Endothelial cell of umbilical vein (primary cell): ENCODE data around the gene GLYAT. TPM values are rescaled to one million over a fixed set of nuclear protein-coding genes. Genes with fewer than 3 reads are reported as not detected.
"Not testable (repeated sequence)": the region's sequence is repeated elsewhere in the genome, so short reads cannot be mapped to it uniquely, and the experiment has no call there.

Experiments
- BruUV-seq: library from RNA; stranded (reverse); fragments of 400-500 nt; replicated peaks from 2 replicates; lab custom pipeline; 2021; lab: Mats Ljungman, UMichigan
- CTCF ChIA-PET: fragments of 300-600, 350-600 bp; sonication (Branson Sonifier 250); formaldehyde crosslinking; loops from one replicate; lab custom pipeline; 2021; ENCODE audit warnings: antibody characterized with exemption, inconsistent platforms; lab: Charles Lee
- POLR2A ChIA-PET: fragments of 300-600, 350-600 bp; sonication (Branson Sonifier 250); formaldehyde crosslinking; loops from one replicate; lab custom pipeline; 2021; ENCODE audit warnings: antibody characterized with exemption, inconsistent platforms; lab: Charles Lee
- DNase-seq: peaks from one replicate; pipeline ENCODE4 v3.0.0-alpha.2; 2011; ENCODE audit warnings: low read depth, low spot score
- FAIRE-seq: peaks from 2 replicates; lab custom pipeline; 2011; peaks lifted over from hg19 to GRCh38; lab: Jason Lieb, UNC
- H2AFZ ChIP-seq: 2 replicates; pipeline ENCODE4 v1.6.0; 2012; ENCODE audit warnings: low read depth, low read length, control low read depth, inconsistent platforms
- H3K27ac ChIP-seq: 2 replicates; pipeline ENCODE4 v1.5.1; 2011; ENCODE audit warnings: low read depth, mild to moderate bottlenecking, control low read depth, low read length, moderate library complexity; ENCODE audit not compliant: insufficient read depth
- H3K27me3 ChIP-seq, 2 experiments: 2 replicates each; pipeline versions ENCODE4 v1.6.0 to v1.6.1; 2011; ENCODE audit warnings: low read length in 2 of 2, mixed read lengths in 1 of 2; ENCODE audit not compliant: control insufficient read depth in 2 of 2, insufficient read depth in 2 of 2
- H3K36me3 ChIP-seq, 2 experiments: 2 replicates in 1 of 2; 3 replicates in 1 of 2; pipeline ENCODE4 v1.5.1; 2011; ENCODE audit warnings: low read length in 2 of 2, mild to moderate bottlenecking in 1 of 2, moderate library complexity in 1 of 2; ENCODE audit not compliant: control insufficient read depth in 2 of 2, insufficient read depth in 2 of 2; ENCODE audit errors: extremely low read depth in 1 of 2
- H3K4me1 ChIP-seq: 3 replicates; pipeline ENCODE4 v1.5.1; 2011; ENCODE audit warnings: mild to moderate bottlenecking, low read length; ENCODE audit not compliant: control insufficient read depth, insufficient read depth; ENCODE audit errors: extremely low read depth
- H3K4me2 ChIP-seq: 2 replicates; pipeline ENCODE4 v1.6.1; 2011; ENCODE audit warnings: low read length, control low read depth, mixed read lengths; ENCODE audit not compliant: insufficient read depth
- H3K4me3 ChIP-seq, 3 experiments: fragments of 200-600 bp in 1 of 3; sonication (generic), shearing (Covaris generic) in 1 of 3; replicated peaks in 1 of 3; 2 replicates each; pipeline ENCODE4 v1.5.1; 2011 to 2016; ENCODE audit warnings: control low read depth in 3 of 3, low read length in 3 of 3, mild to moderate bottlenecking in 2 of 3, inconsistent platforms in 1 of 3, low read depth in 1 of 3, moderate library complexity in 1 of 3; ENCODE audit not compliant: insufficient read depth in 1 of 3
- H3K79me2 ChIP-seq: 2 replicates; pipeline ENCODE4 v1.6.0; 2012; ENCODE audit warnings: low read length, inconsistent platforms; ENCODE audit not compliant: control insufficient read depth, insufficient read depth
- H3K9ac ChIP-seq: replicated peaks from 2 replicates; pipeline ENCODE3; 2011; ENCODE audit warnings: low read length, control low read depth; ENCODE audit not compliant: insufficient read depth; ENCODE audit errors: extremely low read depth
- H3K9me1 ChIP-seq: replicated peaks from 3 replicates; pipeline ENCODE4 v1.6.0; 2011; ENCODE audit warnings: mild to moderate bottlenecking, low read length; ENCODE audit not compliant: control insufficient read depth, insufficient read depth; ENCODE audit errors: extremely low read depth
- H3K9me3 ChIP-seq: replicated peaks from 2 replicates; pipeline ENCODE4 v1.5.1; 2012; ENCODE audit warnings: low read length, inconsistent platforms; ENCODE audit not compliant: control insufficient read depth, insufficient read depth
- H4K20me1 ChIP-seq: replicated peaks from 2 replicates; pipeline ENCODE3; 2011; ENCODE audit warnings: mild to moderate bottlenecking, low read length; ENCODE audit not compliant: control insufficient read depth, insufficient read depth; ENCODE audit errors: extremely low read depth
- FOS ChIP-seq: IDR thresholded peaks from 2 replicates; pipeline ENCODE4 v1.6.1; 2011; ENCODE audit warnings: mild to moderate bottlenecking, low read length, moderate library complexity, borderline replicate concordance; ENCODE audit not compliant: insufficient read depth
- GATA2 ChIP-seq: IDR thresholded peaks from 2 replicates; pipeline ENCODE4 v1.7.0; 2011; ENCODE audit warnings: low read depth, mild to moderate bottlenecking, moderate library complexity, mixed read lengths, low read length; ENCODE audit not compliant: insufficient read length, insufficient read depth
- JUN ChIP-seq: IDR thresholded peaks from 2 replicates; pipeline ENCODE4 v1.6.1; 2011; ENCODE audit warnings: borderline replicate concordance, low read depth; ENCODE audit not compliant: insufficient read length, insufficient read depth
- MYC ChIP-seq: IDR thresholded peaks from one replicate; pipeline ENCODE4 v1.6.1; 2011; ENCODE audit warnings: mild to moderate bottlenecking, low read depth, low read length
- POLR2A ChIP-seq: IDR thresholded peaks from 2 replicates; pipeline ENCODE4 v1.6.1; 2012; ENCODE audit warnings: low read depth, mild to moderate bottlenecking, control low read depth, low read length
- POLR2AphosphoS5 ChIP-seq: IDR thresholded peaks from 2 replicates; pipeline ENCODE4 v1.6.1; 2012; ENCODE audit warnings: low read depth, mild to moderate bottlenecking, control low read depth, low read length, moderate library complexity; ENCODE audit not compliant: insufficient read depth
- dilution Hi-C: fragments of 300-500 bp; cut with MboI; formaldehyde crosslinking; loops from one replicate; pipeline ENCODE4 v1.15.0; 2019; ENCODE audit warnings: low sequenced_read_pairs; ENCODE audit not compliant: extremely low pct_ligation_motif_present
- intact Hi-C: fragments of 100-400 bp; cut with micrococcal nuclease; formaldehyde crosslinking; loops from one replicate; pipeline ENCODE4 v1.10.0; 2022
- polyA plus RNA-seq, 4 experiments: library from polyadenylated mRNA; depleted of rRNA in 3 of 4; stranded (reverse) in 3 of 4; unstranded in 1 of 4; fragments of >200 nt; gene quantifications; 2 replicates each; pipeline versions ENCODE4 v1.2.1 to v1.2.3, GENCODE V29; 2011 to 2012; ENCODE audit warnings: missing spikeins in 1 of 4
- total RNA-seq: library from RNA; stranded (reverse); gene quantifications from 2 replicates; pipeline ENCODE4 v1.2.3, GENCODE V29; 2021
- TF ChIP-seq, protein P1 (sequence below): IDR thresholded peaks from 2 replicates; pipeline ENCODE4 v1.6.1; 2011; ENCODE audit not compliant: insufficient read depth, insufficient read length
- TF ChIP-seq, protein P2 (sequence below), 2 donors: IDR thresholded peaks; 1 replicate in 1 of 2; 2 replicates in 1 of 2; pipeline ENCODE4 v1.5.1; 2011; ENCODE audit warnings: low read length in 2 of 2, mild to moderate bottlenecking in 2 of 2, moderate library complexity in 2 of 2, control low read depth in 1 of 2, inconsistent platforms in 1 of 2, low read depth in 1 of 2; ENCODE audit not compliant: insufficient read depth in 1 of 2; ENCODE audit errors: extremely low read depth in 1 of 2

The GLYAT gene
- total and polyA plus RNA-seq, 2 donors (not counting 3 experiments of a cell fraction or from before 2014, with no cell fraction given) = not detected

DNA sequence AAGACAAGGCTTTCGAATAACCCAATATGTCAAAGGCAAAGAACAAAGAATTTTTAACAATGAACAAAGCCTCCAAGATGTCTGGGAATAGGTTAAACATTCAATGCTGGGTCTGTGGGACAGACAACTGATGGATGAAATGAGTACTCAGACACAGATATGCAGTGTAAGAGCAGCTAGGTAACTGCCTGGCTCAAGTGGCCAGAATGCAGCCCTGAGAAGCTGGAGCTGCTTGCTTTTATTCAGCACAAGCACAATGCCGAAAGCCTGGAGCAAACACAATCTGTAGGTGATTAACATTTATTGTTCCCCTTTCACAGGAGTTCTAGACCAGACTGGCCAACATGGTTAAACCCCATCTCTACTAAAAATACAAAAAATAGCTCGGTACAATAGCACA, 24.0 kb downstream of the GLYAT start:
- Histone ChIP-seq H2AFZ (no peak overlapping the region), H3K4me1 (no peaks in the 10 kb centered on the region), H3K4me2 (no peak overlapping the region), H3K79me2 (no peaks in the 10 kb centered on the region), H4K20me1 (no peaks in the 10 kb centered on the region), H3K27ac (no peak overlapping the region), H3K27me3 (no peaks in the 10 kb centered on the region), H3K9me3 (no peaks in the 10 kb centered on the region), H3K4me3 (no peak overlapping the region), H3K9me1 (no peaks in the 10 kb centered on the region), H3K36me3 (no peaks in the 10 kb centered on the region), H3K9ac (no peak overlapping the region)
- ChIA-PET CTCF (interaction anchor here (1.0 kb wide), 1 partner anchor 18 kb away, joined by 3 read pairs; no protein-coding TSS in a partner anchor), POLR2A (no interaction called here)
- intact Hi-C loops (no loop called here), dilution Hi-C loops (no loop called here)
- FAIRE-seq (no peak), DNase-seq (no peak)
- TF ChIP-seq FOS (no peak), JUN (no peak), POLR2A (no peak), MYC (no peak), GATA2 (no peak), POLR2AphosphoS5 (no peak)
- TF ChIP-seq, protein P1, sequence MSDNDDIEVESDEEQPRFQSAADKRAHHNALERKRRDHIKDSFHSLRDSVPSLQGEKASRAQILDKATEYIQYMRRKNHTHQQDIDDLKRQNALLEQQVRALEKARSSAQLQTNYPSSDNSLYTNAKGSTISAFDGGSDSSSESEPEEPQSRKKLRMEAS = no peak
- TF ChIP-seq, protein P2, sequence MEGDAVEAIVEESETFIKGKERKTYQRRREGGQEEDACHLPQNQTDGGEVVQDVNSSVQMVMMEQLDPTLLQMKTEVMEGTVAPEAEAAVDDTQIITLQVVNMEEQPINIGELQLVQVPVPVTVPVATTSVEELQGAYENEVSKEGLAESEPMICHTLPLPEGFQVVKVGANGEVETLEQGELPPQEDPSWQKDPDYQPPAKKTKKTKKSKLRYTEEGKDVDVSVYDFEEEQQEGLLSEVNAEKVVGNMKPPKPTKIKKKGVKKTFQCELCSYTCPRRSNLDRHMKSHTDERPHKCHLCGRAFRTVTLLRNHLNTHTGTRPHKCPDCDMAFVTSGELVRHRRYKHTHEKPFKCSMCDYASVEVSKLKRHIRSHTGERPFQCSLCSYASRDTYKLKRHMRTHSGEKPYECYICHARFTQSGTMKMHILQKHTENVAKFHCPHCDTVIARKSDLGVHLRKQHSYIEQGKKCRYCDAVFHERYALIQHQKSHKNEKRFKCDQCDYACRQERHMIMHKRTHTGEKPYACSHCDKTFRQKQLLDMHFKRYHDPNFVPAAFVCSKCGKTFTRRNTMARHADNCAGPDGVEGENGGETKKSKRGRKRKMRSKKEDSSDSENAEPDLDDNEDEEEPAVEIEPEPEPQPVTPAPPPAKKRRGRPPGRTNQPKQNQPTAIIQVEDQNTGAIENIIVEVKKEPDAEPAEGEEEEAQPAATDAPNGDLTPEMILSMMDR (IDR thresholded peaks at IDR 0.05; ENCODE audit: extremely low read depth in 1 of 2, insufficient read depth in 1 of 2, low read depth in 1 of 2, low read length in 2 of 2) = no peak
- no TSS peak for BruUV-seq

DNA sequence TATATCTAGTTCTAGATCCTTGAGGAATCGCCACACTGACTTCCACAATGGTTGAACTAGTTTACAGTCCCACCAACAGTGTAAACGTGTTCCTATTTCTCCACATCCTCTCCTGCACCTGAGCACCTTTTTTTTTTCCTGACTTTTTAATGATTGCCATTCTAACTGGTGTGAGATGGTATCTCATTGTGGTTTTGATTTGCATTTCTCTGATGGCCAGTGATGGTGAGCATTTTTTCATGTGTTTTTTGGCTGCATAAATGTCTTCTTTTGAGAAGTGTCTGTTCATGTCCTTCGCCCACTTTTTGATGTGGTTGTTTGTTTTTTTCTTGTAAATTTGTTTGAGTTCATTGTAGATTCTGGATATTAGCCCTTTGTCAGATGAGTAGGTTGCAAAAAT, 34.9 kb downstream of the GLYAT start:
- POLR2A ChIA-PET, DNase-seq, FAIRE-seq, H3K9ac ChIP-seq, H3K4me1 ChIP-seq, H3K79me2 ChIP-seq, H3K36me3 ChIP-seq, H4K20me1 ChIP-seq, H3K4me3 ChIP-seq, H3K27ac ChIP-seq, H2AFZ ChIP-seq, H3K9me3 ChIP-seq, H3K9me1 ChIP-seq, H3K4me2 ChIP-seq, intact Hi-C loops, H3K27me3 ChIP-seq, CTCF ChIA-PET, dilution Hi-C loops, BruUV-seq: not testable (repeated sequence)
